H1 (cell line): Measurements from ENCODE around the gene CCDC137. TPM values are rescaled to one million over a fixed set of nuclear protein-coding genes. Genes with fewer than 3 reads are reported as not detected.

Experiments used
- CTCF ChIA-PET: fragments of 300-600 bp; sonication (Branson Sonifier 250); formaldehyde crosslinking; loops from one replicate; lab custom pipeline; 2021; ENCODE audit not compliant: partially characterized antibody; lab: Charles Lee
- POLR2A ChIA-PET: fragments of 300-600 bp; sonication (Branson Sonifier 250); formaldehyde crosslinking; loops from one replicate; lab custom pipeline; 2021; ENCODE audit warnings: inconsistent platforms; ENCODE audit not compliant: partially characterized antibody; lab: Charles Lee
- DNase-seq, 2 experiments: peaks; one replicate each; pipeline versions ENCODE4 v3.0.0 to v3.0.0-alpha.2; 2010 to 2022; ENCODE audit warnings: low spot score in 2 of 2, low read depth in 1 of 2, mixed read lengths in 1 of 2
- FAIRE-seq: peaks from 2 replicates; lab custom pipeline; 2011; peaks lifted over from hg19 to GRCh38; lab: Jason Lieb, UNC
- H2AFZ ChIP-seq: 2 replicates; pipeline ENCODE4 v1.8.1; 2012; ENCODE audit warnings: low read length, inconsistent platforms
- H2AK5ac ChIP-seq: 2 replicates; pipeline ENCODE4 v1.6.1; 2013; ENCODE audit warnings: low read depth, low read length
- H2BK120ac ChIP-seq: replicated peaks from 2 replicates; pipeline ENCODE3; 2013; ENCODE audit warnings: low read depth, low read length, inconsistent platforms
- H2BK12ac ChIP-seq: 2 replicates; pipeline ENCODE4 v1.6.1; 2013; ENCODE audit warnings: low read depth, low read length
- H2BK15ac ChIP-seq: 2 replicates; pipeline ENCODE4 v1.6.1; 2013; ENCODE audit warnings: low read length
- H2BK20ac ChIP-seq: 2 replicates; pipeline ENCODE4 v1.6.1; 2013; ENCODE audit warnings: low read length
- H2BK5ac ChIP-seq: 2 replicates; pipeline ENCODE4 v1.6.1; 2013; ENCODE audit warnings: low read depth, low read length
- H3K14ac ChIP-seq: 2 replicates; pipeline ENCODE4 v1.6.1; 2013; ENCODE audit warnings: inconsistent platforms; ENCODE audit not compliant: insufficient read length
- H3K18ac ChIP-seq: 2 replicates; pipeline ENCODE4 v1.6.1; 2013; ENCODE audit warnings: low read length; ENCODE audit errors: extremely low read depth
- H3K23ac ChIP-seq: 2 replicates; pipeline ENCODE4 v1.6.1; 2013; ENCODE audit warnings: inconsistent platforms; ENCODE audit not compliant: insufficient read length
- H3K23me2 ChIP-seq: 2 replicates; pipeline ENCODE4 v1.6.1; 2013; ENCODE audit warnings: low read depth, low read length
- H3K27ac ChIP-seq: 2 replicates; pipeline ENCODE4 v1.6.1; 2011; ENCODE audit warnings: low read depth, low read length, inconsistent platforms
- H3K27me3 ChIP-seq, 4 experiments: replicated peaks in 1 of 4; 1 replicate in 1 of 4; 2 replicates in 3 of 4; pipeline versions ENCODE4 v1.6.1 to v1.8.1; 2011 to 2013; ENCODE audit warnings: low read length in 3 of 4, mild to moderate bottlenecking in 3 of 4, inconsistent platforms in 2 of 4, mixed read lengths in 2 of 4, moderate library complexity in 1 of 4; ENCODE audit not compliant: control insufficient read depth in 3 of 4, insufficient read depth in 3 of 4; ENCODE audit errors: extremely low read depth in 1 of 4
- H3K36me3 ChIP-seq, 4 experiments: 2 replicates each; pipeline versions ENCODE4 v1.6.1 to v1.8.1; 2011 to 2013; ENCODE audit warnings: mild to moderate bottlenecking in 4 of 4, low read length in 3 of 4, moderate library complexity in 2 of 4, control low read depth in 1 of 4, inconsistent platforms in 1 of 4; ENCODE audit not compliant: insufficient read depth in 4 of 4, control insufficient read depth in 2 of 4
- H3K4ac ChIP-seq: replicated peaks from 2 replicates; pipeline ENCODE3; 2013; ENCODE audit warnings: low read length, low read depth, mixed read lengths, inconsistent platforms; ENCODE audit not compliant: insufficient read length
- H3K4me1 ChIP-seq, 4 experiments: replicated peaks in 1 of 4; 1 replicate in 1 of 4; 2 replicates in 3 of 4; pipeline versions ENCODE4 v1.6.1 to v1.8.1; 2011 to 2013; ENCODE audit warnings: low read length in 3 of 4, inconsistent platforms in 2 of 4, mixed read lengths in 1 of 4; ENCODE audit not compliant: insufficient read depth in 4 of 4, control insufficient read depth in 3 of 4
- H3K4me2 ChIP-seq, 2 experiments: 2 replicates each; pipeline versions ENCODE4 v1.6.1 to v1.8.1; 2011 to 2013; ENCODE audit warnings: low read depth in 2 of 2, low read length in 2 of 2, control low read depth in 1 of 2, inconsistent platforms in 1 of 2, mild to moderate bottlenecking in 1 of 2; ENCODE audit not compliant: insufficient read depth in 1 of 2
- H3K4me3 ChIP-seq, 4 experiments: fragments of 200-600, 300-600 bp in 1 of 4; sonication (generic), shearing (Covaris generic), sonication (Bioruptor Twin) in 1 of 4; 2 replicates each; pipeline versions ENCODE4 v1.5.1 to v1.8.1; 2011 to 2016; ENCODE audit warnings: low read length in 4 of 4, low read depth in 3 of 4, control low read depth in 2 of 4, inconsistent platforms in 2 of 4, mild to moderate bottlenecking in 2 of 4, mixed read lengths in 1 of 4, moderate library complexity in 1 of 4; ENCODE audit not compliant: insufficient read depth in 2 of 4; ENCODE audit errors: extremely low read depth in 1 of 4
- H3K56ac ChIP-seq: replicated peaks from 2 replicates; pipeline ENCODE3; 2013; ENCODE audit warnings: low read depth, mild to moderate bottlenecking, mixed read lengths, low read length, inconsistent platforms; ENCODE audit not compliant: insufficient read length
- H3K79me1 ChIP-seq: 2 replicates; pipeline ENCODE4 v1.6.1; 2013; ENCODE audit warnings: low read depth, low read length, control low read depth
- H3K79me2 ChIP-seq, 2 experiments: 2 replicates each; pipeline versions ENCODE4 v1.6.1 to v1.8.1; 2012 to 2013; ENCODE audit warnings: low read length in 2 of 2, mild to moderate bottlenecking in 2 of 2, inconsistent platforms in 1 of 2; ENCODE audit not compliant: insufficient read depth in 2 of 2, control insufficient read depth in 1 of 2
- H3K9ac ChIP-seq, 4 experiments: replicated peaks in 1 of 4; 1 replicate in 1 of 4; 2 replicates in 3 of 4; pipeline versions ENCODE4 v1.6.1 to v1.8.1; 2011 to 2013; ENCODE audit warnings: low read depth in 3 of 4, low read length in 3 of 4, control low read depth in 2 of 4, mild to moderate bottlenecking in 2 of 4, moderate library complexity in 2 of 4, inconsistent platforms in 1 of 4; ENCODE audit errors: extremely low read depth in 1 of 4
- H3K9me3 ChIP-seq, 2 experiments: 2 replicates each; pipeline versions ENCODE4 v1.6.1 to v1.8.1; 2012 to 2013; ENCODE audit warnings: mild to moderate bottlenecking in 2 of 2, moderate library complexity in 2 of 2, control low read depth in 1 of 2, inconsistent platforms in 1 of 2, low read depth in 1 of 2, low read length in 1 of 2, mixed read lengths in 1 of 2; ENCODE audit not compliant: insufficient read depth in 2 of 2
- H4K20me1 ChIP-seq, 2 experiments: replicated peaks in 1 of 2; 2 replicates each; pipeline versions ENCODE3 to v1.8.1; 2011 to 2013; ENCODE audit warnings: inconsistent platforms in 2 of 2, low read length in 2 of 2, mild to moderate bottlenecking in 1 of 2; ENCODE audit not compliant: insufficient read depth in 2 of 2, control insufficient read depth in 1 of 2
- H4K5ac ChIP-seq: 2 replicates; pipeline ENCODE4 v1.6.1; 2013; ENCODE audit warnings: low read length, low read depth, mixed read lengths, inconsistent platforms; ENCODE audit not compliant: insufficient read length
- H4K8ac ChIP-seq: 2 replicates; pipeline ENCODE4 v1.8.0; 2013; ENCODE audit warnings: mild to moderate bottlenecking, moderate library complexity, low read length, inconsistent platforms; ENCODE audit not compliant: insufficient read depth; ENCODE audit errors: extremely low read depth
- H4K91ac ChIP-seq: replicated peaks from 2 replicates; pipeline ENCODE3; 2013; ENCODE audit warnings: low read length, mixed read lengths, inconsistent platforms; ENCODE audit not compliant: insufficient read length
- PHF8 ChIP-seq: fragments of 200-600 bp; sonication (generic); conservative IDR thresholded peaks from 2 replicates; pipeline ENCODE4 v1.7.1; 2012; ENCODE audit warnings: low read depth, mild to moderate bottlenecking, inconsistent platforms, low read length, moderate library complexity
- TEAD4 ChIP-seq: IDR thresholded peaks from 2 replicates; pipeline ENCODE4 v1.6.1; 2012; ENCODE audit warnings: low read depth, low read length, inconsistent platforms, mixed read lengths
- WGBS, 2 experiments: shearing (Covaris generic) in 1 of 2; methylation state at CpG; one replicate each; pipeline versions ENCODE4 v1.1.6 to v1.1.7; 2013 to 2015; ENCODE audit warnings: low lambda C conversion rate in 2 of 2, mixed read lengths in 2 of 2, inconsistent platforms in 1 of 2, low coverage in 1 of 2, missing lambda C conversion rate in 1 of 2; ENCODE audit not compliant: insufficient replicate concordance in 2 of 2, insufficient coverage in 1 of 2, insufficient read length in 1 of 2; ENCODE audit errors: extremely low coverage in 1 of 2, missing lambda C conversion rate in 1 of 2; 5-methylcytosine and 5-hydroxymethylcytosine counted together
- polyA plus RNA-seq, 7 experiments: library from polyadenylated mRNA; depleted of rRNA in 3 of 7; stranded (reverse) in 5 of 7; unstranded in 2 of 7; fragments of >200 nt in 5 of 7; fragments of 200-250 nt in 2 of 7; gene quantifications; 1 replicate in 5 of 7; 2 replicates in 1 of 7; 4 replicates in 1 of 7; pipeline versions ENCODE4 v1.2.1 to v1.2.3, GENCODE V29; 2011 to 2013; ENCODE audit warnings: missing spikeins in 2 of 7, mixed read lengths in 2 of 7
- total RNA-seq: library from RNA; stranded (reverse); fragmentation: NEBNext Ultra II Directional; extraction: Animal tissue kit (Norgen Biotek cat#: 25700); gene quantifications from 2 replicates; pipeline ENCODE4 v1.2.1, GENCODE V29; 2021

CCDC137 gene
- total and polyA plus RNA-seq, 2 of the 8 experiments (the other 6 are each of a cell fraction or from before 2014, with no cell fraction given), result 17.6 to 38.6 TPM

GRCh38 chr17:81640011-81640410, 26.5 kb upstream of the CCDC137 start:
- ChIA-PET POLR2A (interaction anchor here (1.1 kb wide), 1 partner anchor 31 kb away, joined by 4 read pairs; no protein-coding TSS in a partner anchor), CTCF (interaction anchor here (0.8 to 1.7 kb wide), 3 partner anchors 36 to 200 kb away, joined by 3 to 6 read pairs (median 3); no protein-coding TSS in a partner anchor)
- H2BK12ac ChIP-seq, result no peak overlapping the region
- H3K9ac ChIP-seq, result no peak overlapping the region
- H3K79me1 ChIP-seq, result no peaks in the 10 kb centered on the region
- FAIRE-seq, result no peak
- no peak overlapping the region for H3K27ac ChIP-seq
- no peak overlapping the region for H3K4ac ChIP-seq
- no peak overlapping the region for H4K91ac ChIP-seq
- H4K5ac ChIP-seq, result no peak overlapping the region
- WGBS, 2 experiments, result 91% methylated on average over 9 of the region's 9 CpGs; no CpG with 5 or more reads in 1 of the 2 experiments
- no peak overlapping the region for H2BK20ac ChIP-seq
- no peak overlapping the region for H3K4me2 ChIP-seq
- no peak overlapping the region for H3K23ac ChIP-seq
- no peaks in the 10 kb centered on the region for H4K20me1 ChIP-seq
- no peak overlapping the region for H2AK5ac ChIP-seq
- H3K18ac ChIP-seq, result no peak overlapping the region
- no peak overlapping the region for H2BK15ac ChIP-seq
- H3K14ac ChIP-seq, result no peak overlapping the region
- H2BK5ac ChIP-seq, result no peak overlapping the region
- TF ChIP-seq TEAD4, result no peak
- TF ChIP-seq PHF8, result no peak
- TF ChIP-seq, all 59 proteins: peak for 0
- H3K4me1 ChIP-seq, result no peaks in the 10 kb centered on the region
- H4K8ac ChIP-seq, result no peak overlapping the region
- H3K56ac ChIP-seq, result no peak overlapping the region
- H3K4me3 ChIP-seq, result no peak overlapping the region
- no peak for DNase-seq
- no peaks in the 10 kb centered on the region for H3K36me3 ChIP-seq
- no peak overlapping the region for H2AFZ ChIP-seq
- H2BK120ac ChIP-seq, result no peak overlapping the region
- no peaks in the 10 kb centered on the region for H3K27me3 ChIP-seq
- H3K9me3 ChIP-seq, result no peaks in the 10 kb centered on the region
- H3K79me2 ChIP-seq, result peaks cover 7 to 16% of the 10 kb centered on the region in 2 experiments; a peak in 3 of 4 replicates
- H3K23me2 ChIP-seq, result peaks cover 3% of the 10 kb centered on the region; the same call in 1 of the 2 replicates
